ES-I3 (cell line): ENCODE measurements around the gene MEI1.
"Not testable (repeated sequence)": the region's sequence is repeated elsewhere in the genome, so short reads cannot be mapped to it uniquely, and the experiment has no call there.

Experiments used
- H3K36me3 ChIP-seq: 2 replicates; pipeline ENCODE4 v1.6.1; 2013; ENCODE audit warnings: mild to moderate bottlenecking, low read length, control low read depth, moderate library complexity; ENCODE audit not compliant: insufficient read depth
- H3K4me1 ChIP-seq: 2 replicates; pipeline ENCODE4 v1.6.1; 2013; ENCODE audit warnings: mild to moderate bottlenecking, control low read depth, low read length; ENCODE audit not compliant: insufficient read depth
- H3K9ac ChIP-seq: 2 replicates; pipeline ENCODE4 v1.6.1; 2013; ENCODE audit warnings: low read depth, mild to moderate bottlenecking, low read length, moderate library complexity
- H3K9me3 ChIP-seq: 2 replicates; pipeline ENCODE4 v1.6.1; 2013; ENCODE audit warnings: mild to moderate bottlenecking, low read length, moderate library complexity; ENCODE audit not compliant: control insufficient read depth, insufficient read depth

Gene MEI1

GRCh38 chr22:41699264-41700107 is at the start of gene MEI1:
MEI1 (plus strand) TSS chr22:41699503; CDS start chr22:41699539, 36 bp downstream.
- no peaks in the 10 kb centered on the region for H3K36me3 ChIP-seq
- no peaks in the 10 kb centered on the region for H3K4me1 ChIP-seq
- no peaks in the 10 kb centered on the region for H3K9me3 ChIP-seq
- no peak within 1 kb of the TSS for H3K9ac ChIP-seq

- H3K9ac ChIP-seq, result no peak overlapping the region
- H3K9me3 ChIP-seq, result no peaks in the 10 kb centered on the region
- no peaks in the 10 kb centered on the region for H3K4me1 ChIP-seq
- H3K36me3 ChIP-seq, result peaks cover 60% of the 10 kb centered on the region
These were observed 49.1 kb upstream of the MEI1 start for GRCh38 chr22:41650229-41650628.

GRCh38 chr22:41650821-41651220 is 48.5 kb upstream of the MEI1 start:
- Histone ChIP-seq H3K36me3 (peaks cover 63% of the 10 kb centered on the region), H3K9me3 (no peaks in the 10 kb centered on the region), H3K4me1 (no peaks in the 10 kb centered on the region), H3K9ac (no peak overlapping the region)

- Histone ChIP-seq H3K9ac (no peak overlapping the region), H3K9me3 (no peaks in the 10 kb centered on the region), H3K36me3 (peaks cover 68% of the 10 kb centered on the region), H3K4me1 (no peaks in the 10 kb centered on the region)
These were observed 45.0 kb upstream of the MEI1 start for GRCh38 chr22:41654322-41654721.

- no peaks in the 10 kb centered on the region for H3K4me1 ChIP-seq
- no peak overlapping the region for H3K9ac ChIP-seq
- H3K36me3 ChIP-seq, result peaks cover 66% of the 10 kb centered on the region
- H3K9me3 ChIP-seq, result no peaks in the 10 kb centered on the region
These were observed 42.7 kb upstream of the MEI1 start for GRCh38 chr22:41656556-41656955.

- Histone ChIP-seq H3K36me3 (peaks cover 68% of the 10 kb centered on the region), H3K4me1 (no peaks in the 10 kb centered on the region), H3K9ac (no peak overlapping the region), H3K9me3 (no peaks in the 10 kb centered on the region)
These were observed 41.6 kb upstream of the MEI1 start for GRCh38 chr22:41657709-41658108.

GRCh38 chr22:41658869-41659268 is 40.4 kb upstream of the MEI1 start:
- peaks cover 59% of the 10 kb centered on the region for H3K36me3 ChIP-seq
- H3K4me1 ChIP-seq, result no peaks in the 10 kb centered on the region
- no peaks in the 10 kb centered on the region for H3K9me3 ChIP-seq
- no peak overlapping the region for H3K9ac ChIP-seq

GRCh38 chr22:41659941-41660340 is 39.4 kb upstream of the MEI1 start:
- no peak overlapping the region for H3K9ac ChIP-seq
- H3K9me3 ChIP-seq, result no peaks in the 10 kb centered on the region
- H3K4me1 ChIP-seq, result no peaks in the 10 kb centered on the region
- peaks cover 48% of the 10 kb centered on the region for H3K36me3 ChIP-seq

GRCh38 chr22:41660416-41660815 is 38.9 kb upstream of the MEI1 start:
- Histone ChIP-seq H3K4me1 (no peaks in the 10 kb centered on the region), H3K9ac (no peak overlapping the region), H3K9me3 (no peaks in the 10 kb centered on the region), H3K36me3 (peaks cover 47% of the 10 kb centered on the region)

GRCh38 chr22:41661088-41661487 is 38.2 kb upstream of the MEI1 start:
- Histone ChIP-seq H3K9ac (no peak overlapping the region), H3K36me3 (peaks cover 42% of the 10 kb centered on the region), H3K4me1 (no peaks in the 10 kb centered on the region), H3K9me3 (no peaks in the 10 kb centered on the region)

- Histone ChIP-seq H3K36me3 (peaks cover 40% of the 10 kb centered on the region), H3K9me3 (no peaks in the 10 kb centered on the region), H3K4me1 (no peaks in the 10 kb centered on the region), H3K9ac (no peak overlapping the region)
These were observed 37.6 kb upstream of the MEI1 start for GRCh38 chr22:41661713-41662112.

GRCh38 chr22:41663594-41663993 is 35.7 kb upstream of the MEI1 start:
- peaks cover 28% of the 10 kb centered on the region for H3K36me3 ChIP-seq
- H3K4me1 ChIP-seq, H3K9me3 ChIP-seq, H3K9ac ChIP-seq: not testable (repeated sequence)

GRCh38 chr22:41664490-41664889 is 34.8 kb upstream of the MEI1 start:
- Histone ChIP-seq H3K4me1 (peaks cover 3% of the 10 kb centered on the region; the same call in 1 of the 2 replicates), H3K36me3 (peaks cover 21% of the 10 kb centered on the region), H3K9ac (no peak overlapping the region), H3K9me3 (no peaks in the 10 kb centered on the region)

GRCh38 chr22:41664951-41665350 is 34.4 kb upstream of the MEI1 start:
- Histone ChIP-seq H3K36me3 (peaks cover 21% of the 10 kb centered on the region), H3K4me1 (peaks cover 4% of the 10 kb centered on the region; the same call in 1 of the 2 replicates), H3K9ac (no peak overlapping the region), H3K9me3 (no peaks in the 10 kb centered on the region)
